ENCODE results near the gene CLMN.

GRCh38 chr14:95198320-95198719 is 121.4 kb downstream of the CLMN start:
- no peak for TF ChIP-seq JUN (IDR thresholded peaks at IDR 0.05; ENCODE audit: borderline replicate concordance, insufficient read depth, insufficient read length, low read depth)
- no peak for TF ChIP-seq CTCF (IDR thresholded peaks at IDR 0.05; ENCODE audit: extremely low read depth in 1 of 2, insufficient read depth in 1 of 2, low read depth in 1 of 2, low read length in 2 of 2)
